ENCODE data around the gene UTP25.
"Not testable (repeated sequence)": the region's sequence is repeated elsewhere in the genome, so short reads cannot be mapped to it uniquely, and the experiment has no call there.

UTP25 gene

GRCh38 chr1:209877087-209877764 is 49.5 kb downstream of the UTP25 start:
- no peak for DNase-seq

DNA sequence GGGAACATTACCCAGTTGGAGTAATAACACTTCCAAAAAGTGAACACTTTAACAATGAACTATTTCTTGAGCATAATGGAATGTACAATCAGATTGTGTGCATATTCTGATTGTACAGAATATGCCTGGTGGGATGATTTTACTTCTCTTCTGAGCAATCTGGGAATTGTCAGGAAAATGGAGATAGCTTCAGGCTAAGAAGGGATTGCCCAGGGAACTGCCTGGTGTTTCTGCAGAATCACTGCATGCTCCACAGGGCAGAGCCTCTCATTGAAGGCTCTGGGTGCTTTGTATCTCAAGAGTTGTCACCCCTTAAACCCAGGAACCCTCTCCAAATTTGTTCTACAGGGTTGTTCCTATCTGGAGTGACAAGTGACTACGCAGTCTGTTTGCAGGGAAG is 51.2 kb downstream of the UTP25 start:
- DNase-seq = no peak

DNA sequence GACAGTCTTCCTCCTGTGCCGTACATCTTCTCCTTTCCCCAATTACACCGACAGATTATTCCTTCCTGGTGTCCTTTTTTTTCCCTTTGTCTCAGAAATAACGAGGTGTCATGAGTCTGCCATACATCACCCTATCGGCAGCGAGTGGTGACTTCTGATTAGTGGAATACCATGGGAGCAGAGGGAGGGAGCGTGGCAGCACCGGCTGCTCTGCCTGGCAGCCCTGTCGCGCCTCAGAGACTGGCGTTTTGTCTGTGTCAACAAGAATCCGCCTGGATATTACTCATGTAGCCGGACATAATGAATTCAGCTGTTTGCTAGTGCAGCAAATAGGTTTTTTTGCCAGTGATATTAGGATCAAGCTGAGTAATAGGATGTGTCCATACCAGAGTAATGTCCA is 51.8 kb downstream of the UTP25 start:
- peak; percentile 52 for DNase-seq

- no peak for DNase-seq
Measured at GRCh38 chr1:209880031-209880430, 52.3 kb downstream of the UTP25 start.

DNA sequence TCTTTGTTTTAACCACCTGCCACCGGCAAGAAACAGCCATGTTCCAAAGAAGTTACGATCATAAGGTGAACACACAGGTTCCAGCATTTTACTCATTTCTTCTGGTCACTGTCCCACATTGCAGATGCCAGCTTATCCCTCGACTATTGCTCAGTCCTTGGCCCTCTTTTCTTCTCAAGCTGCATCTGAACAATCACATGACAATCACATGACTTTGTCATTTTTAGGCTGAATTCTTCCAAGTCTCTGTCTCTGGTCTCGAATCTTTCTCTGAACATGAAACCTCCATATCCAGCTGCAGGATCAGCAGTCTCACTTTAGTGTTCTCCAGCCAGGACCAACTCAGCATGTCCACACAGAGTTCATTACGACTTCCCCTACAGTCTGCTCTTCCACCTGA is 53.8 kb downstream of the UTP25 start:
- DNase-seq = no peak

- DNase-seq = no peak
Measured at GRCh38 chr1:209882286-209882685, 54.5 kb downstream of the UTP25 start.

GRCh38 chr1:209882942-209883340 is 55.2 kb downstream of the UTP25 start:
- DNase-seq = no peak

- DNase-seq = no peak
Measured at GRCh38 chr1:209883341-209883971, 55.7 kb downstream of the UTP25 start.

DNA sequence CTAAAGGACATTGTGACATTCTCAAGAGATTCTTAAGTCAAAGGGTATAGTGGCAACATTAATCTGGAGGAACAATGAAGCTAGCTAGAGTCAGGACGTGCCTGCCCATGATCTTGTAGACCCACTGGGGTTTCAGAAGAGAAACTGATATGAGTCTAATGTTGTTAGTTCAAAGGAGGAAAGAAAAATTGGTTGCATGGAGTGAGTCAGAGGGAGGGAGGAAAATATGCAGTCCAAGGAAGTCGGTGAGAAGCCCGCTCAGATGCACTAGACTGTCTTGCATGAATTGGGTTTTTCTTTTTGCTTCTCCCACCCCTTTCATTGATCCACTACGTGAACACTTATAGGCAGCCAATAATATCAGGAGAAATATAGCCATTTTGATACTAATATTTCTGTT is 56.5 kb downstream of the UTP25 start:
- DNase-seq = no peak

GRCh38 chr1:209884665-209885117 is 56.9 kb downstream of the UTP25 start:
- no peak for DNase-seq

DNA sequence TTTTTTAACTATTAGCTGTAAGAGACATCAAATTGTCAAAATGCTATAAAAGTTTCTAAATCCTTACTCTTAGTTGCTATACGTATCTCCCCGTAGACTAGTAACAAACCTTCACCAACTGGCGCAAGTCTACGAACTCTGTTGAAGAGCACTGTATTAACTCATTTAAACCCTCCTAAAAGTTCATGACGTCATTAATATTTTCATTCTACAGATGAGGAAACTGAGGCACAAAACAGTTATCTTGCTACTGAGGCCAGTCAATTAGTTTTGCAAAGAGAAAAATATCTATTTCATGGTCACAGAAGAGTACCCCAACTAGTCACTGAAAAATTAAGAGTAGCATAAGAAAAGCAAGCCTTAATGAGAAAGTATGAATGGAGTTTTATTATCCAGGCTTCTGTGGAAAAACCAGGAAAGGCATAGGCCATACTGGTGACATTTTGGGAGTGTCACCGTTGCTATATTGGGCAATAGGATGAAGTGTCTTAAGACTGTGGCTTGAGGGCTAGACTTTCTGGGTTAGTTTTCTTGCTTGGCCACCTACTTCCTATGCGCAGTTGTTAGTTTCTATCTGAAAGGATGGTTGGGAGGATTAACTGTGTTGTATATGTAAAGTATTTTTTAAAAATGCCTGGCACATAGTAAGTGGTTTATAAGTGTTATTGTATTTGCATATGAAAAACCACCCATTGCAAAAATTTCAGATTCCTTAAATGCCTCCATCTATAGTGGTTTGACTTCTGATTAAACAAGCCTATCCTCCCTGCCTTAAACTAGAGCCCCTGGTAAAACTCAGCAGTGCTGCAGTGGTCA is 57.8 kb downstream of the UTP25 start:
- no peak for DNase-seq

- DNase-seq = peak; percentile 5
Measured at GRCh38 chr1:209886219-209886536, 58.4 kb downstream of the UTP25 start.

- not testable (repeated sequence) for DNase-seq
Measured at GRCh38 chr1:209888291-209889076, 60.7 kb downstream of the UTP25 start.

- DNase-seq = no peak
Measured at GRCh38 chr1:209889077-209889418, 61.3 kb downstream of the UTP25 start.

- DNase-seq = no peak
Measured at GRCh38 chr1:209890641-209891330, 63.0 kb downstream of the UTP25 start.

DNA sequence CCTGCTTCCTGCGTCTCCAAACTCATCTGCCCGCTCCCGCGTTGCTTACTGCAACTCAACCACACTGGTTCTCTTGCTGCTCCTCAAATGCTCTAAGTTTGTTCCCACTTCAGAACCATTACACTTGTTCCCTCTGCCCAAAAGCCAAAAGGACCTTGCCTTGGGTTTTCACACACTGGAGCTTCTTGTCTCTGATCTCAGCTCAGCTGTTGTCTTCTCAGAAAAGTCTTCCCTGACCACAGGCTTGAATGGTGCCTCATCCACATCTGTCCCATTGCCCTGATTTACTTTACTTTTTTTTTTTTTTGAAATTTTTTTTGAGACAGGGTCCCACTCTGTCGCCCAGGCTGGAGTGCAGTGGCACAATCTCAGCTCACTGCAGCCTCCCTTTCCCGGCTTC is 66.0 kb downstream of the UTP25 start:
- no peak for DNase-seq

- no peak for DNase-seq
Measured at GRCh38 chr1:209895709-209896108, 67.9 kb downstream of the UTP25 start.

DNA sequence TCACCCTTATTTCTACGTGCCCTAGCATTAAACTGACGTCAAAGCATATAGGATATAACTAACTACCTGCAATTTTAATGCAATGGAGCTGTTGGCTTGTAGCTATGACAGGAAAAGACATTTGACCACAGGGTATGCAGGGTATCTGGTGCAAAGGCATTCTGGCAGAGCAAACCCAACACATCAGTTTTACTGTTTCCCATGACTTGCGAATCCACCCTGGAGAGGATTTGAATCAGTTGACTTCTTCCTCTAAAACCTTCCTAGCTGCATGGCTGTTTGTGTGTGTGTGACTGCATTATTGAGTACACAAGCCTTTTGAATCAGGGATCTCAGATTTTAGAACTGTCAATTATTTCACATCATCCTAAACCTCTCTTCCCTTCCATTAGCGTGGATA is 68.6 kb downstream of the UTP25 start:
- no peak for DNase-seq

DNA sequence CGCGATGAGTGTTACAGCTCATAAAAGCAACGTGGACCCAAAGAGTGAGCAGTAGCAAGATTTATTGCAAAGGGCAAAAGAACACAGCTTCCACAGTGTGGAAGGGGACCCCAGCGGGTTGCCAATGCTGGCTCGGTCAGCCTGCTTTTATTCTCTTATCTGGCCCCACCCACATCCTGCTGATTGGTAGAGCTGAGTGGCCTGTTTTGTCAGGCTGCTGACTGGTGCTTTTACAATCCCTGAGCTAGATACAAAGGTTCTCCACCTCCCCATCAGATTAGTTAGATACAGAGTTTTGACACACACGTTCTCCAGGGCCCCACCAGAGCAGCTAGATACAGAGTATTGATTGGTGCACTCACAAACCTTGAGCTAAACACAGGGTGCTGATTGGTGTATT is 70.5 kb downstream of the UTP25 start:
- not testable (repeated sequence) for DNase-seq

GRCh38 chr1:209898851-209899250 is 71.1 kb downstream of the UTP25 start:
- not testable (repeated sequence) for DNase-seq

GRCh38 chr1:209899948-209900347 is 72.2 kb downstream of the UTP25 start:
- DNase-seq = no peak

DNA sequence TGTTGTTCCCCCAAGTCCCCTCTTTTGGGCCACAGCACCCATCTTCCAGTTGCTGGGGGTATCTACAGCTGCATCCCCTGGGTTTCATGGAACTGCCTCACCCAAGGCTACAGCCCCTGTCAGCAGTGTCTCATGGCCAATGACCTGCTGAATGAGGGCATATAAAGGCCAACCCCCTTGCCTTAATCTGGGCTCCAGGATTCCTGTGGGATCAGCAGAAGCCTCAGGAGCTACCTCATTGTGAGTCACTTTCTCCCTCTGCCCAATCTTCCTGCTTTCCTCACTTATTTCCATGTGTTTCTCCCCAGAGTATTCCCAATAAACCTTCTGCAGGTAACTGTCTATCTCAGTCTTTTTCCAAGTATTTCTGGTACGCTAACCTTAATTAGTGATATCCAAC is 73.0 kb downstream of the UTP25 start:
- no peak for DNase-seq

- no peak for DNase-seq
Measured at GRCh38 chr1:209901211-209901610, 73.4 kb downstream of the UTP25 start.

Measured in NCI-H1105 (cell line).